B cell (primary cell): ENCODE results near the gene ANKRD24.

Experiments used
- CTCF ChIP-seq: fragments of 200-600 bp; IDR thresholded peaks from one replicate; pipeline ENCODE4 v1.8.0; 2022; ENCODE audit warnings: antibody characterized with exemption, mild to moderate bottlenecking
- EZH2 ChIP-seq: IDR thresholded peaks from 2 replicates; pipeline ENCODE4 v1.6.1; 2012; ENCODE audit warnings: borderline replicate concordance, low read depth, mild to moderate bottlenecking, moderate library complexity, low read length; ENCODE audit not compliant: insufficient read depth, poor library complexity, severe bottlenecking

- TF ChIP-seq CTCF: no peak
- no peak for TF ChIP-seq EZH2
These were observed 14.7 kb downstream of the ANKRD24 start for GRCh38 chr19:4197228-4197624.
